NCI-H2029 treated with DMSO at 0.1 percent for 48 hours (cell line): ENCODE data around the gene CYP2W1.
"Not testable (repeated sequence)": the region's sequence is repeated elsewhere in the genome, so short reads cannot be mapped to it uniquely, and the experiment has no call there.

Experiments used
- DNase-seq: peaks from one replicate; lab custom pipeline; 2025; lab: John Stamatoyannopoulos, UW

CYP2W1 gene

GRCh38 chr7:983004-983615, at the start of gene CYP2W1:
TSS of gene CYP2W1 (plus strand) at chr7:983181. CDS start at chr7:983212, 31 bp downstream.
- no peak for DNase-seq

- no peak for DNase-seq
Observed at GRCh38 chr7:934469-935163, 48.4 kb upstream of the CYP2W1 start.

GRCh38 chr7:935164-935873, 47.7 kb upstream of the CYP2W1 start:
- DNase-seq, result no peak

- no peak for DNase-seq
Observed at GRCh38 chr7:935874-936385, 47.1 kb upstream of the CYP2W1 start.

- DNase-seq, result no peak
Observed at GRCh38 chr7:936386-937054, 46.5 kb upstream of the CYP2W1 start.

- DNase-seq, result no peak
Observed at GRCh38 chr7:937856-938484, 45.0 kb upstream of the CYP2W1 start.

- no peak for DNase-seq
Observed at GRCh38 chr7:938546-939185, 44.3 kb upstream of the CYP2W1 start.

GRCh38 chr7:939843-940242, 43.1 kb upstream of the CYP2W1 start:
- no peak for DNase-seq

- DNase-seq, result no peak
Observed at GRCh38 chr7:940599-941408, 42.2 kb upstream of the CYP2W1 start.

GRCh38 chr7:943793-944192, 39.2 kb upstream of the CYP2W1 start:
- not testable (repeated sequence) for DNase-seq

GRCh38 chr7:944744-945143, 38.2 kb upstream of the CYP2W1 start:
- no peak for DNase-seq

GRCh38 chr7:945147-945555, 37.8 kb upstream of the CYP2W1 start:
- no peak for DNase-seq

GRCh38 chr7:945556-946255, 37.3 kb upstream of the CYP2W1 start:
- DNase-seq, result no peak

GRCh38 chr7:946256-946996, 36.6 kb upstream of the CYP2W1 start:
- DNase-seq, result no peak

- no peak for DNase-seq
Observed at GRCh38 chr7:947391-948210, 35.4 kb upstream of the CYP2W1 start.

GRCh38 chr7:949021-949934, 33.7 kb upstream of the CYP2W1 start:
- DNase-seq, result no peak

- DNase-seq, result no peak
Observed at GRCh38 chr7:951881-952547, 31.0 kb upstream of the CYP2W1 start.
